ENCODE measurements around the gene HEATR5A.
"Not testable (repeated sequence)": the region's sequence is repeated elsewhere in the genome, so short reads cannot be mapped to it uniquely, and the experiment has no call there.

Gene HEATR5A

GRCh38 chr14:31253746-31254471 lies 166.4 kb downstream of the HEATR5A start:
- DNase-seq: no peak

GRCh38 chr14:31252865-31253264 lies 167.5 kb downstream of the HEATR5A start:
- DNase-seq: no peak

- DNase-seq: no peak
Observed at GRCh38 chr14:31251028-31251958, 169.1 kb downstream of the HEATR5A start.

GRCh38 chr14:31244626-31245025 lies 175.7 kb downstream of the HEATR5A start:
- DNase-seq: no peak

- DNase-seq: peak in 1 of 4 experiments; percentile 1
Observed at GRCh38 chr14:31243860-31244259, 176.5 kb downstream of the HEATR5A start.

- DNase-seq: not testable (repeated sequence)
Observed at GRCh38 chr14:31242161-31242940, 178.0 kb downstream of the HEATR5A start.
